Lower leg skin (tissue), 3 donors: ENCODE measurements around the gene MRPS7.

Source experiments
- POLR2A ChIP-seq, 2 donors: fragments of 450-650 bp; IDR thresholded peaks; one replicate each; pipeline ENCODE4 v1.6.1; 2016 to 2017; ENCODE audit warnings: antibody characterized with exemption in 2 of 2, mild to moderate bottlenecking in 1 of 2, moderate library complexity in 1 of 2
- TF ChIP-seq, protein P1 (sequence below), 3 donors: fragments of 450-650 bp; IDR thresholded peaks; one replicate each; pipeline ENCODE4 v1.5.1; 2016; ENCODE audit warnings: antibody characterized with exemption in 3 of 3, mild to moderate bottlenecking in 3 of 3, moderate library complexity in 2 of 3

DNA sequence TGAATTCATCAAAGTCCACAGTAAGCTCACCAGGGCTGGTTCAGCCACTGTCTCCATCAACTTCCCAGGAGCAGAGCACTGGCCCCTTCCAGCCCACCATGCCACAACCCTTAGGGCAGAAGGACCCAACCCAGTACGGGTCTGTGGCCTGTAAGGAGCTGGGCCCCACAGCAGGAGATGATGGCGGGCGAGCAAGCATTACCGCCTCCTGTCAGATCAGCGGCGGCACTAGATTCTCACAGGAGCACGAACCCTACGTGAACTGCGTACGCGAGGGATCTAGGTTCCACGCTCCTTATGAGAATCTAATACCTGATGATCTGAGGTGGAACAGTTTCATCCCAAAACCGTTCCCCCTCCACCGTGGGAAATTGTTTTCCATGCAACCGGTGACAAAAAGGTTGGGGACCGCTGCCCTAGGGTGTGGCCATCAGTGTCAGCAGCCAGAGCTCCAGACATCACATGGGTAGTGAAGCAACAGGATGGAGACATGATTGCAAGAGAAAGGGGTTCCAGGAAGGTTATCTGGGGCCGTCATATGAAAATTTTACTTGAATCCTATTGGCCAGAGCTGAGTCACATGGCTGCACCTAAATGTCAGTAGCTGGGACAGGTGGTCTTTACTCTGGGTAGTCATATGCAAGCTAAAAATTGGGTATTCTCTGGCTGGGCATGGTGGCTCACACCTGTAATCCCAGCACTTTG, 40.0 kb downstream of the MRPS7 start:
- TF ChIP-seq, protein P1, sequence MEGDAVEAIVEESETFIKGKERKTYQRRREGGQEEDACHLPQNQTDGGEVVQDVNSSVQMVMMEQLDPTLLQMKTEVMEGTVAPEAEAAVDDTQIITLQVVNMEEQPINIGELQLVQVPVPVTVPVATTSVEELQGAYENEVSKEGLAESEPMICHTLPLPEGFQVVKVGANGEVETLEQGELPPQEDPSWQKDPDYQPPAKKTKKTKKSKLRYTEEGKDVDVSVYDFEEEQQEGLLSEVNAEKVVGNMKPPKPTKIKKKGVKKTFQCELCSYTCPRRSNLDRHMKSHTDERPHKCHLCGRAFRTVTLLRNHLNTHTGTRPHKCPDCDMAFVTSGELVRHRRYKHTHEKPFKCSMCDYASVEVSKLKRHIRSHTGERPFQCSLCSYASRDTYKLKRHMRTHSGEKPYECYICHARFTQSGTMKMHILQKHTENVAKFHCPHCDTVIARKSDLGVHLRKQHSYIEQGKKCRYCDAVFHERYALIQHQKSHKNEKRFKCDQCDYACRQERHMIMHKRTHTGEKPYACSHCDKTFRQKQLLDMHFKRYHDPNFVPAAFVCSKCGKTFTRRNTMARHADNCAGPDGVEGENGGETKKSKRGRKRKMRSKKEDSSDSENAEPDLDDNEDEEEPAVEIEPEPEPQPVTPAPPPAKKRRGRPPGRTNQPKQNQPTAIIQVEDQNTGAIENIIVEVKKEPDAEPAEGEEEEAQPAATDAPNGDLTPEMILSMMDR (IDR thresholded peaks at IDR 0.05), result no peak
- no peak for TF ChIP-seq POLR2A (IDR thresholded peaks at IDR 0.05)
